ENCODE results near the gene STARD8. TPM values are rescaled to one million over a fixed set of nuclear protein-coding genes. Genes with fewer than 3 reads are reported as not detected.

STARD8 gene
- polyA plus RNA-seq, 1 donor: 2.6 TPM

GRCh38 chrX:68698942-68699341 is 51.5 kb downstream of the STARD8 start:
- H3K27me3 ChIP-seq (ENCODE audit: control insufficient read depth, insufficient read depth, low read length): no peaks in the 10 kb centered on the region
- no peaks in the 10 kb centered on the region for H3K9me3 ChIP-seq (ENCODE audit: control insufficient read depth, low read depth, low read length)
- peaks cover 6% of the 10 kb centered on the region for H3K4me1 ChIP-seq (ENCODE audit: control insufficient read depth, insufficient read depth, low read length)
- no peaks in the 10 kb centered on the region for H3K36me3 ChIP-seq (ENCODE audit: control insufficient read depth, insufficient read depth, low read length)
- H3K4me3 ChIP-seq (ENCODE audit: low read length): no peak overlapping the region
- no peak for DNase-seq
- no peak overlapping the region for H3K27ac ChIP-seq (ENCODE audit: low read length)
- no CpG with 5 or more reads among the region's 2 CpGs for WGBS (ENCODE audit: insufficient coverage, low lambda C conversion rate)

GRCh38 chrX:68699960-68700746 is 52.7 kb downstream of the STARD8 start:
- Histone ChIP-seq H3K4me3 (ENCODE audit: low read length) (no peak overlapping the region), H3K27me3 (ENCODE audit: control insufficient read depth, insufficient read depth, low read length) (no peaks in the 10 kb centered on the region), H3K27ac (ENCODE audit: low read length) (no peak overlapping the region), H3K36me3 (ENCODE audit: control insufficient read depth, insufficient read depth, low read length) (no peaks in the 10 kb centered on the region), H3K4me1 (ENCODE audit: control insufficient read depth, insufficient read depth, low read length) (peaks cover 6% of the 10 kb centered on the region), H3K9me3 (ENCODE audit: control insufficient read depth, low read depth, low read length) (no peaks in the 10 kb centered on the region)
- DNase-seq: no peak
- WGBS (ENCODE audit: insufficient coverage, low lambda C conversion rate): no CpG with 5 or more reads among the region's 7 CpGs

- Histone ChIP-seq H3K27me3 (ENCODE audit: control insufficient read depth, insufficient read depth, low read length) (no peaks in the 10 kb centered on the region), H3K27ac (ENCODE audit: low read length) (no peak overlapping the region), H3K9me3 (ENCODE audit: control insufficient read depth, low read depth, low read length) (no peaks in the 10 kb centered on the region), H3K36me3 (ENCODE audit: control insufficient read depth, insufficient read depth, low read length) (no peaks in the 10 kb centered on the region), H3K4me1 (ENCODE audit: control insufficient read depth, insufficient read depth, low read length) (peaks cover 6% of the 10 kb centered on the region), H3K4me3 (ENCODE audit: low read length) (no peak overlapping the region)
- no CpG with 5 or more reads among the region's 5 CpGs for WGBS (ENCODE audit: insufficient coverage, low lambda C conversion rate)
- DNase-seq: no peak
These were observed 55.9 kb downstream of the STARD8 start for GRCh38 chrX:68703369-68703768.

- DNase-seq: no peak
- no peak overlapping the region for H3K4me3 ChIP-seq (ENCODE audit: low read length)
- no peak overlapping the region for H3K27ac ChIP-seq (ENCODE audit: low read length)
- no peaks in the 10 kb centered on the region for H3K36me3 ChIP-seq (ENCODE audit: control insufficient read depth, insufficient read depth, low read length)
- H3K9me3 ChIP-seq (ENCODE audit: control insufficient read depth, low read depth, low read length): no peaks in the 10 kb centered on the region
- H3K27me3 ChIP-seq (ENCODE audit: control insufficient read depth, insufficient read depth, low read length): no peaks in the 10 kb centered on the region
- peaks cover 3% of the 10 kb centered on the region for H3K4me1 ChIP-seq (ENCODE audit: control insufficient read depth, insufficient read depth, low read length)
- WGBS (ENCODE audit: insufficient coverage, low lambda C conversion rate): no CpG with 5 or more reads among the region's 3 CpGs
These were observed 56.4 kb downstream of the STARD8 start for GRCh38 chrX:68703846-68704245.

GRCh38 chrX:68705986-68706385 is 58.5 kb downstream of the STARD8 start:
- Histone ChIP-seq H3K36me3 (ENCODE audit: control insufficient read depth, insufficient read depth, low read length) (no peaks in the 10 kb centered on the region), H3K27ac (ENCODE audit: low read length) (no peak overlapping the region), H3K27me3 (ENCODE audit: control insufficient read depth, insufficient read depth, low read length) (no peaks in the 10 kb centered on the region), H3K4me1 (ENCODE audit: control insufficient read depth, insufficient read depth, low read length) (no peaks in the 10 kb centered on the region), H3K4me3 (ENCODE audit: low read length) (no peak overlapping the region), H3K9me3 (ENCODE audit: control insufficient read depth, low read depth, low read length) (no peaks in the 10 kb centered on the region)
- WGBS (ENCODE audit: insufficient coverage, low lambda C conversion rate): no CpG with 5 or more reads among the region's 5 CpGs
- no peak for DNase-seq

- no peak overlapping the region for H3K4me3 ChIP-seq (ENCODE audit: low read length)
- no CpG with 5 or more reads among the region's 6 CpGs for WGBS (ENCODE audit: insufficient coverage, low lambda C conversion rate)
- H3K27ac ChIP-seq (ENCODE audit: low read length): no peak overlapping the region
- no peaks in the 10 kb centered on the region for H3K36me3 ChIP-seq (ENCODE audit: control insufficient read depth, insufficient read depth, low read length)
- no peaks in the 10 kb centered on the region for H3K27me3 ChIP-seq (ENCODE audit: control insufficient read depth, insufficient read depth, low read length)
- no peak for DNase-seq
- H3K4me1 ChIP-seq (ENCODE audit: control insufficient read depth, insufficient read depth, low read length): no peaks in the 10 kb centered on the region
- no peaks in the 10 kb centered on the region for H3K9me3 ChIP-seq (ENCODE audit: control insufficient read depth, low read depth, low read length)
These were observed 61.2 kb downstream of the STARD8 start for GRCh38 chrX:68708503-68709290.

- Histone ChIP-seq H3K27me3 (ENCODE audit: control insufficient read depth, insufficient read depth, low read length) (no peaks in the 10 kb centered on the region), H3K9me3 (ENCODE audit: control insufficient read depth, low read depth, low read length) (no peaks in the 10 kb centered on the region), H3K4me3 (ENCODE audit: low read length) (no peak overlapping the region), H3K4me1 (ENCODE audit: control insufficient read depth, insufficient read depth, low read length) (no peaks in the 10 kb centered on the region), H3K27ac (ENCODE audit: low read length) (no peak overlapping the region), H3K36me3 (ENCODE audit: control insufficient read depth, insufficient read depth, low read length) (no peaks in the 10 kb centered on the region)
- DNase-seq: peak in 1 of 2 donors; percentile 16
- no CpG with 5 or more reads among the region's 4 CpGs for WGBS (ENCODE audit: insufficient coverage, low lambda C conversion rate)
These were observed 63.6 kb downstream of the STARD8 start for GRCh38 chrX:68710870-68711576.

- no peak for DNase-seq
- Histone ChIP-seq H3K9me3 (ENCODE audit: control insufficient read depth, low read depth, low read length) (no peaks in the 10 kb centered on the region), H3K27me3 (ENCODE audit: control insufficient read depth, insufficient read depth, low read length) (no peaks in the 10 kb centered on the region), H3K4me1 (ENCODE audit: control insufficient read depth, insufficient read depth, low read length) (no peaks in the 10 kb centered on the region), H3K27ac (ENCODE audit: low read length) (no peak overlapping the region), H3K36me3 (ENCODE audit: control insufficient read depth, insufficient read depth, low read length) (no peaks in the 10 kb centered on the region), H3K4me3 (ENCODE audit: low read length) (no peak overlapping the region)
- no CpG with 5 or more reads among the region's 5 CpGs for WGBS (ENCODE audit: insufficient coverage, low lambda C conversion rate)
These were observed 64.4 kb downstream of the STARD8 start for GRCh38 chrX:68711845-68712244.

GRCh38 chrX:68714856-68715255 is 67.4 kb downstream of the STARD8 start:
- Histone ChIP-seq H3K4me3 (ENCODE audit: low read length) (no peak overlapping the region), H3K4me1 (ENCODE audit: control insufficient read depth, insufficient read depth, low read length) (no peaks in the 10 kb centered on the region), H3K9me3 (ENCODE audit: control insufficient read depth, low read depth, low read length) (no peaks in the 10 kb centered on the region), H3K27me3 (ENCODE audit: control insufficient read depth, insufficient read depth, low read length) (no peaks in the 10 kb centered on the region), H3K27ac (ENCODE audit: low read length) (no peak overlapping the region), H3K36me3 (ENCODE audit: control insufficient read depth, insufficient read depth, low read length) (no peaks in the 10 kb centered on the region)
- no CpG with 5 or more reads among the region's 3 CpGs for WGBS (ENCODE audit: insufficient coverage, low lambda C conversion rate)
- DNase-seq: no peak

GRCh38 chrX:68717196-68717595 is 69.7 kb downstream of the STARD8 start:
- DNase-seq: no peak
- H3K36me3 ChIP-seq (ENCODE audit: control insufficient read depth, insufficient read depth, low read length): no peaks in the 10 kb centered on the region
- no peaks in the 10 kb centered on the region for H3K9me3 ChIP-seq (ENCODE audit: control insufficient read depth, low read depth, low read length)
- H3K27ac ChIP-seq (ENCODE audit: low read length): no peak overlapping the region
- no CpG with 5 or more reads among the region's 13 CpGs for WGBS (ENCODE audit: insufficient coverage, low lambda C conversion rate)
- H3K4me3 ChIP-seq (ENCODE audit: low read length): no peak overlapping the region
- H3K4me1 ChIP-seq (ENCODE audit: control insufficient read depth, insufficient read depth, low read length): no peaks in the 10 kb centered on the region
- no peaks in the 10 kb centered on the region for H3K27me3 ChIP-seq (ENCODE audit: control insufficient read depth, insufficient read depth, low read length)

All from large intestine (tissue), 3 donors.